Lung (tissue), 12 donors: ENCODE measurements around the gene PTPN22. TPM values are rescaled to one million over a fixed set of nuclear protein-coding genes. Genes with fewer than 3 reads are reported as not detected.

Source experiments
- ATAC-seq: fragments of 200-7000 bp; cut with Tn5 transposase; one replicate; pipeline ENCODE4 v1.9.1; 2020; ENCODE audit warnings: moderate number of reproducible peaks; ENCODE audit not compliant: insufficient read depth, low FRiP score
- DNase-seq, 3 donors: peaks; one replicate each; pipeline ENCODE4 v3.0.0-alpha.2; 2013 to 2017
- H3K27ac ChIP-seq, 2 donors: one replicate each; pipeline ENCODE4 v1.5.1; 2013; ENCODE audit warnings: mild to moderate bottlenecking in 2 of 2, moderate library complexity in 2 of 2, control low read depth in 1 of 2, inconsistent platforms in 1 of 2, low read depth in 1 of 2, low read length in 1 of 2
- H3K27me3 ChIP-seq, 3 donors: one replicate each; pipeline ENCODE4 v1.5.1; 2013; ENCODE audit warnings: low read length in 2 of 3; ENCODE audit not compliant: control insufficient read depth in 3 of 3, insufficient read depth in 3 of 3
- H3K36me3 ChIP-seq, 4 donors: one replicate each; pipeline ENCODE4 v1.5.1; 2013; ENCODE audit warnings: low read length in 4 of 4, mild to moderate bottlenecking in 1 of 4, moderate library complexity in 1 of 4; ENCODE audit not compliant: control insufficient read depth in 4 of 4, insufficient read depth in 4 of 4
- H3K4me1 ChIP-seq, 5 donors: one replicate each; pipeline ENCODE4 v1.5.1; 2013; ENCODE audit warnings: low read length in 5 of 5, mild to moderate bottlenecking in 2 of 5, moderate library complexity in 1 of 5; ENCODE audit not compliant: control insufficient read depth in 5 of 5, insufficient read depth in 5 of 5
- H3K4me3 ChIP-seq: one replicate; pipeline ENCODE4 v1.5.1; 2013; ENCODE audit warnings: mild to moderate bottlenecking, control low read depth, moderate library complexity
- H3K9ac ChIP-seq, 2 donors: one replicate each; pipeline ENCODE4 v1.5.1; 2013; ENCODE audit warnings: low read length in 2 of 2, control low read depth in 1 of 2; ENCODE audit not compliant: insufficient read depth in 1 of 2
- H3K9me3 ChIP-seq, 4 donors: one replicate each; pipeline ENCODE4 v1.5.1; 2013; ENCODE audit warnings: low read length in 3 of 4, mild to moderate bottlenecking in 1 of 4, moderate library complexity in 1 of 4; ENCODE audit not compliant: control insufficient read depth in 4 of 4, insufficient read depth in 3 of 4
- CTCF ChIP-seq: IDR thresholded peaks from 2 replicates; pipeline ENCODE4 v1.5.1; 2012; ENCODE audit warnings: mild to moderate bottlenecking; ENCODE audit errors: control extremely low read depth, extremely low read depth
- WGBS, 2 donors: extraction: QIAGEN DNeasy Blood & Tissue Kit; methylation state at CpG; one replicate each; pipeline ENCODE4 v1.1.7; 2013; 5-methylcytosine and 5-hydroxymethylcytosine counted together
- polyA plus RNA-seq, 2 donors: library from polyadenylated mRNA; stranded (reverse); fragments of 200-250 nt; gene quantifications; one replicate each; pipeline ENCODE4 v1.2.1, GENCODE V29; 2013
- total RNA-seq, 2 donors: library from RNA; depleted of rRNA in 1 of 2; stranded (reverse); fragments of >200 nt in 1 of 2; gene quantifications; one replicate each; pipeline ENCODE4 v1.2.1, GENCODE V29; 2014 to 2021
- donor health status: control.
- donor health status: control.
- donor health status: Bipolar disorder and iron deficiency.
- donor health status: healthy.
- donor health status: DM: yes; HTN: yes; CAD: no.

Gene PTPN22
- total and polyA plus RNA-seq, 4 donors: 4.2 to 7.0 (median 6.1) TPM

DNA sequence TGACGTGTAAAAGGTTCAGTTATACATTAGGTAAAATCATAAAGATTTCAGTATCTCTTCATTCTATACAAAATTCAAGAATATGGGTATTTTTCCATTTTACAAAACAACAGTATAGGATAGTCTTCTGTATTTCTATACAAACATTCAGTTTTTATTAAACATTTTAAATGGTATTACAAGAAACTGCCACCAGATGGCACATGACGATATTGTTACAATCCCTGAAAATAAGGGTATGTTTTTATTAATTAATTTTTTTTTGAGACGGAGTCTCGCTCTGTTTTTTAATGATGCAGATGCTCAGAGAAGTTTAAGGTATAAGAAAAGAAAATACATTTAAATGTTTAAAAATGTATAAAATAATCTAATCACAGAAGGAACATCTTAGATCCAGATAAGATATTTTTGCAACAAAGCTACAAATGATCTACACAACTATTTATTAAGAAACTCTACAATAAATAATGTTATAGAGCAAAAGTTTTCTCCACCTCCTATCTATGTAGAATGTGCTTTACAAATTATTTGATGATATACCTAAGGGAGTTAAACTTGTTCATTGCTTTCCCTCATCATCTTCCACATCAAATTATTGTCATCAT, 35.7 kb downstream of the PTPN22 start:
- 19 to 24% methylated on average over 4 of the region's 4 CpGs for WGBS, 2 donors
- no peak overlapping the region for H3K9ac ChIP-seq
- DNase-seq: peak in 2 of 3 donors; percentile 80 to 81
- peak; percentile 30 for TF ChIP-seq CTCF
- no peak for ATAC-seq
- H3K36me3 ChIP-seq: no peaks in the 10 kb centered on the region
- no peaks in the 10 kb centered on the region for H3K9me3 ChIP-seq
- no peaks in the 10 kb centered on the region for H3K4me1 ChIP-seq
- H3K27me3 ChIP-seq: peaks cover 0 to 3% (median 0%) of the 10 kb centered on the region in 3 donors
- no peak overlapping the region for H3K27ac ChIP-seq
- no peak overlapping the region for H3K4me3 ChIP-seq

- Histone ChIP-seq H3K4me3 (no peak overlapping the region), H3K4me1 (no peaks in the 10 kb centered on the region), H3K27me3 (peaks cover 0 to 3% (median 0%) of the 10 kb centered on the region in 3 donors), H3K9ac (no peak overlapping the region), H3K9me3 (no peaks in the 10 kb centered on the region), H3K36me3 (no peaks in the 10 kb centered on the region), H3K27ac (no peak overlapping the region)
- ATAC-seq (no peak), DNase-seq (no peak)
- WGBS, 2 donors: 97 to 98% methylated on average over 2 of the region's 2 CpGs
- no peak for TF ChIP-seq CTCF
Observed at GRCh38 chr1:113834716-113835115, 36.8 kb downstream of the PTPN22 start.

- DNase-seq: no peak
- H3K36me3 ChIP-seq: peaks cover 0 to 6% (median 0%) of the 10 kb centered on the region in 4 donors
- no peak overlapping the region for H3K4me3 ChIP-seq
- TF ChIP-seq CTCF: no peak
- no peak for ATAC-seq
- H3K9me3 ChIP-seq: no peaks in the 10 kb centered on the region
- peaks cover 0 to 4% (median 3%) of the 10 kb centered on the region in 3 donors for H3K27me3 ChIP-seq
- H3K9ac ChIP-seq: no peak overlapping the region
- H3K27ac ChIP-seq: no peak overlapping the region
- WGBS, 2 donors: 77 to 85% methylated on average over 3 of the region's 3 CpGs
- H3K4me1 ChIP-seq: no peaks in the 10 kb centered on the region
Observed at GRCh38 chr1:113830039-113830438, 41.5 kb downstream of the PTPN22 start.

DNA sequence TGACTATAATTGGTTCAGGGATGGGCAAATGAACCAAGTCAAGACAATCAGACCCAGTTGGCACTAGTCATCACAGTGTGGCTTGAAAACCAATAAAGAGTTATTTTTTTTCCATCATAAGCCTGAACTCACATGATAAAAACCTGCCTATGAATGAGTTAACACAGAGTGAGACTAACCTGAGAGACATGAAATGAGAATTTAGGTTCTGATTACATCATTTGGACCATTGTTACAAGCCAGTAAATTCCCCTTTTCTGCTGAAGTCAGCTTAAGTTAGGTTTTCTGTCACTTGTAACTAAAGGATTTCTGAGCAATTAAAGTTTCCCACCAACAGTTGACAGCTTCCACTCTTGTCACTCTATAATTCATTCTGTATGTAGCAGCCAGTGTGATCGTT, 49.6 kb downstream of the PTPN22 start:
- Histone ChIP-seq H3K27me3 (peaks cover 0 to 4% (median 0%) of the 10 kb centered on the region in 3 donors), H3K36me3 (peaks cover 0 to 3% (median 0%) of the 10 kb centered on the region in 4 donors), H3K4me1 (no peaks in the 10 kb centered on the region), H3K9me3 (no peaks in the 10 kb centered on the region), H3K27ac (no peak overlapping the region), H3K9ac (no peak overlapping the region), H3K4me3 (no peak overlapping the region)
- no peak for DNase-seq
- no peak for ATAC-seq
- WGBS, 2 donors: 66 to 84% methylated on average over 1 of the region's 1 CpG
- no peak for TF ChIP-seq CTCF
